Mucosa of gallbladder (tissue), 1 donor: Measurements from ENCODE around the gene NT5M. TPM values are rescaled to one million over a fixed set of nuclear protein-coding genes. Genes with fewer than 3 reads are reported as not detected.
"Not testable (repeated sequence)": the region's sequence is repeated elsewhere in the genome, so short reads cannot be mapped to it uniquely, and the experiment has no call there.

ENCODE experiments used
- DNase-seq: peaks from one replicate; pipeline ENCODE4 v3.0.0-alpha.2; 2020; ENCODE audit warnings: low spot score
- total RNA-seq: library from RNA; stranded (reverse); gene quantifications from one replicate; pipeline ENCODE4 v1.2.1, GENCODE V29; 2021
- donor health status: DM: no; HTN: no; CAD: no.

NT5M gene
- total RNA-seq, 1 donor from 2014 or later, result 3.2 TPM

GRCh38 chr17:17377071-17377967 is 74.1 kb downstream of the NT5M start:
- no peak for DNase-seq

- DNase-seq, result peak; percentile 26
These were observed 76.2 kb downstream of the NT5M start for GRCh38 chr17:17379197-17379991.

GRCh38 chr17:17380145-17380925 is 77.2 kb downstream of the NT5M start:
- no peak for DNase-seq

- DNase-seq, result no peak
These were observed 78.4 kb downstream of the NT5M start for GRCh38 chr17:17381446-17382064.

- DNase-seq, result no peak
These were observed 78.9 kb downstream of the NT5M start for GRCh38 chr17:17382065-17382459.

GRCh38 chr17:17382971-17383370 is 79.8 kb downstream of the NT5M start:
- no peak for DNase-seq

GRCh38 chr17:17383431-17384290 is 80.5 kb downstream of the NT5M start:
- not testable (repeated sequence) for DNase-seq

- DNase-seq, result no peak
These were observed 81.1 kb downstream of the NT5M start for GRCh38 chr17:17384291-17384615.

- DNase-seq, result no peak
These were observed 81.8 kb downstream of the NT5M start for GRCh38 chr17:17384961-17385360.

- no peak for DNase-seq
These were observed 82.3 kb downstream of the NT5M start for GRCh38 chr17:17385491-17385890.

GRCh38 chr17:17386094-17386800 is 83.1 kb downstream of the NT5M start:
- DNase-seq, result no peak

- no peak for DNase-seq
These were observed 83.9 kb downstream of the NT5M start for GRCh38 chr17:17387017-17387497.

GRCh38 chr17:17387498-17388362 is 84.6 kb downstream of the NT5M start:
- peak; percentile 34 for DNase-seq

GRCh38 chr17:17388657-17389496 is 85.7 kb downstream of the NT5M start:
- no peak for DNase-seq

GRCh38 chr17:17391668-17392370 is 88.6 kb downstream of the NT5M start:
- DNase-seq, result no peak

GRCh38 chr17:17393976-17394375 is 90.8 kb downstream of the NT5M start:
- no peak for DNase-seq

GRCh38 chr17:17394494-17394893 is 91.3 kb downstream of the NT5M start:
- no peak for DNase-seq
